GM19239 (cell line): ENCODE measurements around the gene PROM1.

Experiments used
- DNase-seq: peaks from one replicate; pipeline ENCODE4 v3.0.0; 2011; ENCODE audit warnings: low spot score; ENCODE audit not compliant: insufficient read length
- FAIRE-seq: peaks from 2 replicates; lab custom pipeline; 2011; peaks lifted over from hg19 to GRCh38; lab: Jason Lieb, UNC

PROM1 gene

DNA sequence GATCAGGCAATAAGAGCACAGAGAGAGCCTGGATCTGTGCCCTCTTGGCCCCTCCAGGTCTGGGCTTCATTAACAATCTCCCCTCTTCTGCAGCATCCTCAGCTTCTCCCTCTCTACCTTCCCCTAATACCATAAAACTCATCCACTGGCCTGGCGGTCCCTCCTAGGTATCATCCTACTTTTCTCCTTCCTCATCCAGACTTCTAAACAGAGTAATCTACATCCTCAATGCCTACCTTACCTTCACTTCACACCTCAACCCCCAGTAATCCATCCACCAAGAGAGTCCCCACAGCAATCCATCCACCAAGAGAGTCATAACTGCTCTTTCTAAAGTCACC, 162.3 kb downstream of the PROM1 start:
- FAIRE-seq (no peak), DNase-seq (no peak)

DNA sequence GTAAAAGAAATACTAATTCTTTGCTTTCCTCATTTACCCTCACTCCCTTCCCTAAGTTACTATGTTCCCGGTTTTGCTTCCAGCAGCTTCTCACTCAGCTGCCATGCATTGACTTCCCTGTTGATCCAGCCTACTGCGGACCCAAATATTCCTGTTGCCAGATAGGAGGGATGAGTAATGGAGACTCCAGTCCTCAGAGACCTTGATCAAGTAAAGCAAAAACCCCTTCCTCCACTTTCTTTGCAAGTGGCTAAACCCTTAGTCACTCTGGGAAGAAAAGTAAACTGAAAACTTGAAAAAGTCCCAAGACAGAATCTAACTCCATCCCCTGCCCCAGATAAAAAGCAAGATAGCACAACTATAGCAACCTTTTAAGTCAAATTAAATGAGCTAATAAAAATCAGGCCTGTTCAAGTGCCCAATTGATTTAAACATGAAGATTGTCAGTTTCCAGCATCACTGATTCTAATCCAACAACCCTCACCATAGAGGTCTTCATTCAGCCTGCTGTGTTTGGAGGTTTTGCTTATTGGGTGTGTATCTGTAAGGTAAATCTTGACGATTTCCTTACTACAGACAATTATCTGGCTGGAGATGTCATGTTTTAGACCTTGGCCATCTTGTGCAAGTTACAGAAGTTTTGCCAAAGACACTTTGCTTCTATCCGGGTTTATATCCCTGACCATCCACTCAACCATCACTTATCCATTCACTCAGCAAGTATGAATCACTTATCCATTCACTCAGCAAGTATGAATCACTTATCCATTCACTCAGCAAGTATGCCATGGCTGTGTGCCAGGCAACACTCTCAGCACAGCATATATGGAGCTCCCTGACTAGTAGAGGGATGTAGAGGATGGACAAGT, 162.9 kb downstream of the PROM1 start:
- DNase-seq = no peak
- no peak for FAIRE-seq

DNA sequence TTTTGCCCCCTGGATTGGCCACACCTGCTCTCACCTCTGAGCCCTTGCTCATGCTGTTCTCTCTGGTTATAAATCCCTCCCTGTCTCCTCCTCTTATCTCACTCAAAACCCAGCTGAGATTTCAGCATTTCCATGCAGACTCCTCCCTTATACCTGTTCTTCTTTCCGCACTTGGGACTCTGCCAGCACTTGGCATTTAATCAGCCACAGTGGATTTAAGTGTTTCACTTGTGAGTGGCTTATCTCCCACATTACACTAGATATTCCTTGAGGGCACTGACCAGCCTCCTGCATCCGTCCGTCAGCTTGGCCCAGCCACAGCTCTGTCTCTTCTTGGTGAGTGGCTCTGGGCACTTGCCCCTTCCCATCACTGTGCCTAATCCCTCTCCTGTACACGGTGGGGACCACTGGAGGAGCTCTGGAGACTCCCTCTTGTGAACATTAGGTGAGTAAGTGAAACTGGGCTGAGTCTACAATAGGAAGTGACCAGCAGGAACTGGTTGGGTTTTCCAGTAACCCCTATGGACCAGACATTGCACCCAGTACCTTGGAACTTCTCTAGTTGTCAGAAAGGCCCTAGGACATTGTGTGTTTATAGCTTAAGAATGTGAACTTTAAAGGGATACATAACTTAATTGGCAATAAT, 165.2 kb downstream of the PROM1 start:
- DNase-seq (no peak), FAIRE-seq (no peak)
